NCI-H748 treated with DMSO at 0.1 percent for 48 hours (cell line): ENCODE measurements around the gene CPN2.

Experiments used
- DNase-seq: peaks from one replicate; lab custom pipeline; 2025; lab: John Stamatoyannopoulos, UW

Gene CPN2, protein sequence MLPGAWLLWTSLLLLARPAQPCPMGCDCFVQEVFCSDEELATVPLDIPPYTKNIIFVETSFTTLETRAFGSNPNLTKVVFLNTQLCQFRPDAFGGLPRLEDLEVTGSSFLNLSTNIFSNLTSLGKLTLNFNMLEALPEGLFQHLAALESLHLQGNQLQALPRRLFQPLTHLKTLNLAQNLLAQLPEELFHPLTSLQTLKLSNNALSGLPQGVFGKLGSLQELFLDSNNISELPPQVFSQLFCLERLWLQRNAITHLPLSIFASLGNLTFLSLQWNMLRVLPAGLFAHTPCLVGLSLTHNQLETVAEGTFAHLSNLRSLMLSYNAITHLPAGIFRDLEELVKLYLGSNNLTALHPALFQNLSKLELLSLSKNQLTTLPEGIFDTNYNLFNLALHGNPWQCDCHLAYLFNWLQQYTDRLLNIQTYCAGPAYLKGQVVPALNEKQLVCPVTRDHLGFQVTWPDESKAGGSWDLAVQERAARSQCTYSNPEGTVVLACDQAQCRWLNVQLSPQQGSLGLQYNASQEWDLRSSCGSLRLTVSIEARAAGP

DNA sequence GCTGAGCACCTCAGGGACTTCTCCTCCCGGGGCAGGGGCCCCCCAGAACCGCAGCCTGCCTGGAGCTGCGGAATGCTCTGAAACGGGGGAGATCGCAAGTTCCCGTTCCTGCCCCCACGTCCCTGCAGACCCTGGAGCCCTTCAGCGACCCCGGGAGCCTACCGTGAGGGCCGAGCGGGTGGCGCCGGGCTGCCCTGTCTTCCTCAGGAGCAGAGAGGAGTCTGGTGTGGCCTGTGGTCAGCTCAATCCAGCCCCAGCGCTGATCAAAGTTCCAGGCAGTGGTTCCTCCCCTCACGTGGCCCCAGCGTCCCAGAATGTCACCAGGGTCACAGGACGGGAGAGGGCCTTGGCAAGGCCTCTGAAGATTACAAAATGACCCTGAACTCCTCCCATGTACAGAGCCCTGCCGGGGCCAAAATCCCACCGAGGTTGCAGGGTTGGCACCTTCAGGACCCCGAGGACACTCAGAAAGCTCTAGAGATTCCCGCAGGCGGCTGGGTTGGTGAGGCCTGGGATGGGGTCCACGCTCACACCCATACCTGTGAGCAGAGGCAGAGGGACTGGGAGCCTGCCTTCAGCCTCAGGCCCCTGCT lies at the start of gene CPN2:
TSS of gene CPN2 (minus strand) at position 249 of the 593 bp plus-strand sequence. CDS start 8,626 bp downstream, outside the sequence.
- no peak for DNase-seq

DNA sequence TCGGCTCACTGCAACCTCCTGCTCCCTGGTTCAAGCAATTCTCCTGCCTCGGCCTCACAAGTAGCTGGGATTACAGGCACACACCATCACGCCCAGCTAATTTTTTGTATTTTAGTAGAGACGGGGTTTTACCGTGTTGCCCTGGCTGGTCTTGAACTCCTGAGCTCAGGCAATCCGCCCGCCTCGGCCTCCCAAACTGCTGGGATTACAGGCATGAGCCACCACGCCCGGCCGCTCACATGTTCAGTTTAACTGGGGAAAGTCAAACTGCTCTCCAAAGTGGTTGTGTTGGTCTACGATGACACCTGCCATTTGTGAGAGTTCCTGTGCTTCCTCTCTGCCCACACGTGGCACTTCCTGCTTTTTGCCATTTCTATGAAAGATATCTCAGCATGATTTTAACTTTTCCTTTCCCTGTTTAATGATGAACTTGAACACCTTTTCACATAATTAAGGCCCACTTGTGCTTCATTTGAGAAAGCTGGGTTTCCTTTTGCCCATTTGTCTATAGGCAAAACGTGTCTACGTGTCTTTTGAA lies 48.8 kb upstream of the CPN2 start:
- no peak for DNase-seq

- no peak for DNase-seq
These were observed 48.0 kb upstream of the CPN2 start, which contains the start of gene GP5 for GRCh38 chr3:194399166-194399565. Gene GP5, minus strand, starts transcription at chr3:194399266. Its CDS starts 984 bp downstream, at chr3:194398282.

GRCh38 chr3:194397757-194398312 lies 46.7 kb upstream of the CPN2 start:
- no peak for DNase-seq

GRCh38 chr3:194396859-194397756 lies 46.0 kb upstream of the CPN2 start:
- DNase-seq = no peak

- no peak for DNase-seq
These were observed 45.4 kb upstream of the CPN2 start for GRCh38 chr3:194396539-194396858.

DNA sequence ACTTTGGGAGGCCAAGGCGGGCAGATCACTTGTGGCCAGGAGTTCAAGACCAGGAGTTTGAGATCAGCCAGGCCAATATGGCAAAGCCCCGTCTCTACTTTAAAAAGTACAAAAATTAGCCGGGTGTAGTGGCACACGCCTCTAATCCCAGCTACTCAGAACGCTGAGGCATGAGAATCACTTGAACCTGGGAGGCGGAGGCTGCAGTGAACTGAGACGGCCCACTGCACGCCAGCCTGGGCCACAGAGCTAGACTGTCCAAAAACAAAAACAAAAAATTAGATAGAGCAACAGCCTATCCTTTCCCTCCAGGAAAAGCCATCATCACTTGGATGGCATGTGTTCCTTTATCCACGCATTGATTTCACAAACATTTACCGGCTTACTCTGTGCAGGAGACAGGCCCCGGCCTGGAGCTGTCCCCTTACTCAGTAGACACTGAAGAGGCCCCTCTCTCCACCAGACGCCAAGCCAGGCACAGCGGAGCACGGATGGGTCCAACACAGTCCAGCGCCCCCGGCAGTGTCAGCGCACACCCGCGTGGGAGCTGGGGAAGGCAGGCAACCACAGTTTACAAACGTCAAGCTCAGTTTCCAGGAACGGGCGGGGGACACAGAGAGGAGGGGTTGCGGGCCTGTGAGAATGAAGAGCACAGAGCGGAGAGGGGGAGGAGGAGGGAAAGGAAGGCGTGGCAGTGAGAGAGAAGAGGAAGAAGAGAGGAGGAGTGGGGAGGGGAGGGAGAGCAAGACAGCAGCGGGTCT lies 44.8 kb upstream of the CPN2 start:
- DNase-seq = no peak

GRCh38 chr3:194395212-194395611 lies 44.1 kb upstream of the CPN2 start:
- peak; percentile 16 for DNase-seq

DNA sequence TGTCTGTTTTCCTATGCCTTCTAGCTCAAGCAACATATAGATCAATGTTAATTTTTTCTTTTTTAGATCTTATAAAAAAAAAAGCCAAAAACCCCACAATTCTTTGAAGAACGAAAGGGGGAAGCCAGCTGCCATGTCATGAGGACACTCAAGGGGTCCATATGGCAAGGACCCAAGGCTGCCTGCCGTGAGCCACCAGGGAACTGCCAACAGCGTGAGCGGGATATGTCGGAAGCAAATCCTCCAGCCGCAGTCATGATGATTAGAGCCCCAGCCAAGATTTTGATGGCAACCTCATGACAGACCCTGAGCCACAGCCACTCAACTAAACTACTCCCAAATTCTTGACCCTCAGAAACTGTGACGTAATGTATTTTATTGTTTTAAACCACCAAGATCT lies 41.4 kb upstream of the CPN2 start:
- no peak for DNase-seq

- no peak for DNase-seq
These were observed 39.7 kb upstream of the CPN2 start for GRCh38 chr3:194390835-194391234.

DNA sequence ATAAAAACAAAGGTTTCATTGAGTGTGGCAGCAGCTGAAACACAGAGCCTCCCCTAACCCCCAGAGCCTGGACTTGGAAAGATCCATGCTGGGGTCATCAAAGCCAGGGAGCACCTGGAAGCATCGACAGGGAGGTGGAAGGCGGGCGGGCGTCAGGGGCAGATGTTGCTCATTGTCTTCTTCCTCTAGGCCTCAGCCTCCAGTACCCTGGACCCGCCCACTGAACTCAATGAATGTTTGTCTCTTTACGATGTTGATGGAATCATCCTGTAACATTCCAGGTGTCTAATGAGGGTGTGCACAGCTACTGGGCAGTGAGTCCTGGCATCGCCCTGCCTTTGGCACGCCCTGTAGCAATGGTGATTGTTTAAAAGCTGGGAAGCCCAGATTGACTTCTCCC lies 38.1 kb upstream of the CPN2 start:
- no peak for DNase-seq

DNA sequence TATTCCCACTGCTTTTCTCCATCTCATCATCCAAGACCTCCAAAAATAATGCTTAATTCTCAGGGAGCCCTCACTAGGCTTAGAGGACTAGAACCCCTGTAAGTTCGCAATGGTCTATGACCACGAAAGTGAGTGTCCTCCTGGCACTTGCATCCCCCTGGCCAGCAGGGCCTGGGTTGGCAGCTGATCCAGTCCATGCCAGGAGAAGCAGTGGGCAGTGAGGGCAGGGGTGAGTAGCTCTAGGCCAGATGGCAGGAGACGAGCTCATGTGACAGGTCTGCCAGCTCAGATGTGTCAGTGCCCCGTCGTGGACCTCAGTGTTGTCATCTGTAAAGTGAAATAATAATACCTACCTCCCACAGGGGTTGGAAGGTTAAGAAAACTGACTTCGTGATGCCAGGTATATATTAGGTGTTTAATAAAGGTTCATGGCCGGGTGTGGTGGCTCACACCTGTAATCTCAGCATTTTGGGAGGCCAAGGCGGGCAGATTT lies 36.8 kb upstream of the CPN2 start:
- DNase-seq = no peak

DNA sequence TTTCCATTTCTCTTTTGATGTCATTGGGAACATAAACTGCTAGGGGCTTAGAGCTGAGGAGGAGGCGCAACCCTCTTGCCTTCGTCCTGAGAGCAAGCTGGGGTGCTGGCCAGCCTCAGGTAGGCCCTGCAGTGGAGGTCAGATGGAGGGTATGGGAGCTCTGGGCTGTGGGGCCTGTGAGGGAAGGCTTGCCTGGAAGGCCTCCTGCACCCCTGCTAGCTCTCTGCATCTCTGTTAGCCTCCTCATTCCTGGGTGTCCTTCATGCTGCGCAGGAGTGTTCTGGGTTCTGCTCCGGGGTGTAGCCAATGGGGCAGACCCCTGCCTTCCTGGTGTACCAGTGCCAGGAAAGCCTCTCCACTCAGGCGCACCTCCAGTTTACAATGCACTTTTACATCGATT lies 36.1 kb upstream of the CPN2 start:
- no peak for DNase-seq

DNA sequence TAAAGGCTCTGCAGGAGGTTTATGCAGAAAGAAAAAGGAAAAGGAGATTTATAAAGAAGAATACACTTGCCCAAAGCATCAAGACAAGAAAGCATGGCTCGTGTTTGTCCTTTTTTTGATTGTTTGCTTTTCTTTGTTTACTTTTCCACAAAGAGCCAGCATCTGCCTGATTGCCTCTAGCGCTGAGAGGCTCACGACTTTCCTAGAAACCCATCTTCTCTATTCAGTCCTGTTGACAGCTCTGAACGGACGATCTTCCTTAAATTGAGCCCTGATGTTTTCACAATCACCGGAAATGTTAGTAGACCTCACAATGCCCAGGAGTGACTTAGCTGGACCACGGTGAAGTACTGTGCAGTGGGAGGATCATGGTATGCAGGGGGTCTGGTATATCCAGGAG lies 35.5 kb upstream of the CPN2 start:
- no peak for DNase-seq

- DNase-seq = no peak
These were observed 34.9 kb upstream of the CPN2 start for GRCh38 chr3:194386066-194386465.

DNA sequence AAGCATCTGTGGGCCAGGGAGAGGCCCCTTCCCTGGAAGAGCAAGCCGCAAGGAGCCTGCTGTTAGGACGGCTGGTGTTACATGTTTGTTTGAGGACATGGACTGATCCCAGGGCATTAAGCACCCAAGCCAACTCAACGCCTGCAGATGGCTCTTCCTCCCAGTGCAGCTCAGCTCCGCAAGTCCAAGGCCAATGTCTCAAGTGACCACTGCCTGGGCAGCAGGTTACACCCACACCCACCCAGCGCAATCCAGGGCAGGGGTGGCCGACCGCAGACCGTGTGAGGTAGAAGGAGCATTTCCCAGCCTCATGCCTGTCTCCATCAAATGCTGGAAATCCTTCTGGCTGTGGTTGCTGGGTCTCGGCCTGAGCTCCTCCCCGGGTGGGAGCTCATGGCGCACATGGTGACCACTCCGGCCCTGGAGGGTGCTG lies 33.5 kb upstream of the CPN2 start:
- no peak for DNase-seq

GRCh38 chr3:194384156-194384555 lies 33.0 kb upstream of the CPN2 start:
- DNase-seq = no peak

DNA sequence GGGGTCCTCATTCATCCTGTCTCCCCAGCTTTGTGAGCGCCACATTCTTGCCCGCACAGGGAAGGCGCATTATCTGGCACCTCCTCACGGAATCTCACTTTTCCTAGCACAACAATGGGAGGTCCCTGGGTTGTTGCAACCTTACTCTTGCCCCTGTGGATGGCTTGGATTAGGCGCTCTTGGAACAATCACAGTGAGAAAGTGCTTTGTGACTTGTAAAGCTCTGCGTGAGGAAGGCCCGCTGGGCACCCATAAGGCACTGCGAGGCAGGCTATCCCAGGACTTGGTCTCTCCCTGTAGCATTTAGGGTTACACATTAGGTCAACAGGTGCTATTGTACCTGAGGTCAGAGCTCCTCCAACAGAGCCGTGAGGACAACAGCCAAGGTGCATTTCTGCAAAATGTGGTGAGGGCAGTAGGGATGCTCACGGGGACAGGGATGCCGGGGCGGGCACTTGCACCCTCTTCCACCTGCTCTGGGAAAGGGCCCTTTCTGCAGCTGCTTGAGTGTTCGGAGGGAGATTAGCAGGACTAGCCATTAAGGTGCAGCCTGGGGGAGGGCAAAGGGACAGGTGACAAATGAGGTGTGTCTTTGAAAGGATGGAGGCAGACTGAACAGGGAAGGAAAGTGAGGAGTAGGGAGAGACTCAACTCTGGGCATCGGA lies 32.3 kb upstream of the CPN2 start:
- no peak for DNase-seq

DNA sequence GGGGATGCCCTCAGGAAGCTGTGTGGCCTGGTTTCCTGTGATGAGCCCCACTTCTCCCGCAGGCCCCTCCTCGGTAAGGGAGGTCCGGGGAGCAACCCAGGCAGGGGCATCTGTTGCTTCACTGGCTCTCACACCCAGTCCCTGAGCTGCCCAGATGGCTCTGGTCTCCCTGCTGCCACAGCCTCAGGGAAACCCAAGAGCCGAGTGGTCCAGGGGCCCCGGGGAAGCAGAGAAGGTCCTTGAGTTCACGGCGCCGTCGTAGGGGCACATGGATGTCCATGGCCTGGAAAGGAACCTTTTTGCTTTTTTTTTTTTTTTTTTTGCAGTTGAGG lies 31.7 kb upstream of the CPN2 start:
- no peak for DNase-seq

DNA sequence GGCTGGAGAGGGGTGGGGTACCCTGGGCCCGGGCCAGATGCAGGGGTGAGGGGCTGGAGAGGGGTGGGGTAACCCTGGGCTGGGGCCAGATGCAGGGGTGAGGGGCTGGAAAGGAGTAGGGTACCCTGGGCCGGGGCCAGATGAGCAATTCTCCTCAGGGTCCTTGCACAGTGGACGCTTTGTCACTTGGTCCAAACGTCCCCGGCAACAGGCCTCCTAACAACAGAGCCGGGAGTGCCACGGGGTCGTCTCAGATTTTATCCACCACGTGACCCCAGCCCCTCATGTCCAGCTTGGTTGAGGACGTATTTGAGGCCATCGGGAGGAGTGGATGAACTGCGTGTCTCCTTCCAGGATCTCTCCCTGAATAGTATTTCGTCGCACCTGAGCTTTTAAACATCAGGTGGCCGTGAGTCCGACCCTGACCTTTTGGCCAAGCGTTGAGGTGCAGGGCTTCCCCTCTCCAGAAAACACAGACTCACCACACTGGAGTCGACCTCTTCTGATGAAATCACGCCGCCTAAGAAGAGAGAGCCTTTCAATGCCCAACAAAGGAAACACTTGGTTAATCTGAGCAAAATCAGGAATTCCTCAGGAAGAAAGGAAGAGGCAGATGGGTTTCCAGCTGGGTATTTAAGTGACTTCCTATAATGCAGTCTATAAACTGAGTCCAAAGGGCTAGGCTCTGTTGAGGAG lies 31.2 kb upstream of the CPN2 start:
- DNase-seq = no peak
